Fibroblast of skin of right biceps (primary cell): ENCODE data around the gene ZBTB12.
"Not testable (repeated sequence)": the region's sequence is repeated elsewhere in the genome, so short reads cannot be mapped to it uniquely, and the experiment has no call there.

Source experiments
- DNase-seq: peaks from one replicate; pipeline ENCODE4 v3.0.0-alpha.2; 2013

The ZBTB12 gene

DNA sequence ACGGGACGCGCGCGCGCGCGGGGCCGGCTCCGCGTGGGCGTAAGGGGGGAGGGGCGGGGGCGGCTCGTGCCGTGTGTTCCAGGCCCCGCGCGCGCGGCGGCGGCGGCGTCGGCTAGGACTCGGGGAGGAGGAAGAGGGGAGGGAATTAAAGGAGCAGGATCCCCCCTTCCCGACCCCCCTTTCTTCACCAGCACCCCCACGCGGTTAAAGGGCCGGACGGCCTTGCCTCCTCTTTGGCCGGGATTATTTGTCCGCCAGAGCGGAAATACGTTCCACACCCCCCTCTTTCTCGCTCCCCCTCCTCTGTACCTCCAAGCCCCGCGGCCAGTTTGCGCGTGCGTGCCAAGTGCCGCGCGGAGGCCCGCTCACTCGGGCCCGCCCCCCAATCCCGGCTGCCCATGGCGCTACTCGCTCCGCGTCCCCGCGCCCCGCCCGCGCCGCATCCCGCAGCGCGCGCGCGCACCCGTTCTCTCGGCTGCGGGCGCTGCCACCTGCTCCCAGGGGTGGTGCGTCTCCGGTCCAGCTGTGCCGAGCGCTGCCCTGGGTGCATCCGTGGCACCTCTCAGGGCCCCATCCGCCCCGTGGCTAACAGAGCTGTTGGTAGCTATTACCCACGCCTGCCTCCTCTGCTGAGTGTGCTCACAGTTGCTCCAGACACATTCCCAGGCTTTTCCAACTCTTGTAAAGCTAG, at the start of gene ZBTB12:
Gene ZBTB12, minus strand, starts transcription at position 134 of the 691 bp plus-strand sequence. CDS start 781 bp downstream, outside the sequence.
- DNase-seq = peak; percentile 96

GRCh38 chr6:31949926-31950548, 48.2 kb upstream of the ZBTB12 start:
- no peak for DNase-seq

- peak; percentile 18 for DNase-seq
These were observed 47.0 kb upstream of the ZBTB12 start for GRCh38 chr6:31948753-31949413.

GRCh38 chr6:31948306-31948705, 46.4 kb upstream of the ZBTB12 start:
- no peak for DNase-seq

DNA sequence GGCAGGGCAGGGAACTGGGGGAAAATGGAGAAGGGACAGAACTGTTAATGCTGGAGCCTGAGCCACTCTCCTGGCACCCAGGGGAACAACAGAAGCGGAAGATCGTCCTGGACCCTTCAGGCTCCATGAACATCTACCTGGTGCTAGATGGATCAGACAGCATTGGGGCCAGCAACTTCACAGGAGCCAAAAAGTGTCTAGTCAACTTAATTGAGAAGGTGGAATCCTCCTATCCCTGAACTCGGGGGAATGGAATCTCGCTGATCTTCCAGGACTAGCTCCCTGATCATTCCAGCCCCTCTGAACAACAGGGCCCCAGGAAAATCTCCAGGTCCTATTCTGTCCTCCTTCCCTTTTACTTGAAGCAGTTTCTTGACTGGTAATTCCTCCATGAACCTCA, 46.0 kb upstream of the ZBTB12 start:
- DNase-seq = no peak

DNA sequence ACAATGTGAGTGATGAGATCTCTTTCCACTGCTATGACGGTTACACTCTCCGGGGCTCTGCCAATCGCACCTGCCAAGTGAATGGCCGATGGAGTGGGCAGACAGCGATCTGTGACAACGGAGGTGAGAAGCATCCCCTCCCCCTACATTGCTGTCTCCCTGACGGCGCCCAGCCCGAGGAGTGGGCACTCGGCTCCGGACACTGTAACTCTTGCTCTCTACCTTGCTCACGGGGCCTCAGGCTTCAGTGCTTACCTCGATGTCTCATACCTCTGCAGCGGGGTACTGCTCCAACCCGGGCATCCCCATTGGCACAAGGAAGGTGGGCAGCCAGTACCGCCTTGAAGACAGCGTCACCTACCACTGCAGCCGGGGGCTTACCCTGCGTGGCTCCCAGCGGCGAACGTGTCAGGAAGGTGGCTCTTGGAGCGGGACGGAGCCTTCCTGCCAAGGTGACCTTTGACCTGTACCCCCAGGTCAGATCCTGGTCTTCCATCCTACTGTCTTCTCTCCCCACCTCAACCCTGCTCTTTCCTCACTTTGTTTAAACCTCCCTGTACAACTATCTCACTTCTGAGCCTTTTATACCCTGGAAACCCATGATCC, 45.3 kb upstream of the ZBTB12 start:
- DNase-seq = no peak

DNA sequence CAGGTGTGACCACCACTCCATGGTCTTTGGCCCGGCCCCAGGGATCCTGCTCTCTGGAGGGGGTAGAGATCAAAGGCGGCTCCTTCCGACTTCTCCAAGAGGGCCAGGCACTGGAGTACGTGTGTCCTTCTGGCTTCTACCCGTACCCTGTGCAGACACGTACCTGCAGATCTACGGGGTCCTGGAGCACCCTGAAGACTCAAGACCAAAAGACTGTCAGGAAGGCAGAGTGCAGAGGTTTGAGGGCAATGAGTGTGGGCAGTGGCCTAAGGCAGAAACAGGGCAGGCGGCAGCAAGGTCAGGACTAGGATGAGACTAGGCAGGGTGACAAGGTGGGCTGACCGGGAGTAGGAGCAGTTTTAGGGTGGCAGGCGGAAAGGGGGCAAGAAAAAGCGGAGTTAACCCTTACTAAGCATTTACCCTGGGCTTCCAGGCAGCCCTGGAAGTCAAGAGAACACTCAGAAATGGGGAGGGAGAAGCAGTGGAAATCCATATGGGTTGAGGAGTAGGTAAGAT, 44.5 kb upstream of the ZBTB12 start:
- DNase-seq = no peak

- peak; percentile 80 for DNase-seq
These were observed 43.9 kb upstream of the ZBTB12 start, which contains the start of gene CFB for GRCh38 chr6:31945507-31946369. Gene CFB, plus strand, starts transcription at chr6:31946095. Its CDS starts 127 bp downstream, at chr6:31946222.

DNA sequence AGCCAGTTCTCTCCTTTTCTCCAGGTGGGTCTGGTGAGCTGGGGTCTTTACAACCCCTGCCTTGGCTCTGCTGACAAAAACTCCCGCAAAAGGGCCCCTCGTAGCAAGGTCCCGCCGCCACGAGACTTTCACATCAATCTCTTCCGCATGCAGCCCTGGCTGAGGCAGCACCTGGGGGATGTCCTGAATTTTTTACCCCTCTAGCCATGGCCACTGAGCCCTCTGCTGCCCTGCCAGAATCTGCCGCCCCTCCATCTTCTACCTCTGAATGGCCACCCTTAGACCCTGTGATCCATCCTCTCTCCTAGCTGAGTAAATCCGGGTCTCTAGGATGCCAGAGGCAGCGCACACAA, 43.2 kb upstream of the ZBTB12 start:
- no peak for DNase-seq

DNA sequence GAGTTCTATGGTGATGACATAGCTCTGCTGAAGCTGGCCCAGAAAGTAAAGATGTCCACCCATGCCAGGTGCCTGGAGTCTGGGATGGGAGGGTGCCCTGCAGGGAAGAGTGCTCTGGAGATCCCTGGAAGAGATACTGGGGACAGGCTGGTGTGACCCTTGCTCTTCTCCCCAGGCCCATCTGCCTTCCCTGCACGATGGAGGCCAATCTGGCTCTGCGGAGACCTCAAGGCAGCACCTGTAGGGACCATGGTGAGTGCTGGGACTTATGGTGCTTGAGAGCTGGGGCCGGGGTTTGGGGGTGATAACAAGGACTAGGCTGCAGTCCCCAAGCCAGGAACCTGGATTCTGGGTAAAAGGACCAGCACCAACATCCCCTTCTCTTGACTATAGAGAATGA, 41.9 kb upstream of the ZBTB12 start:
- DNase-seq = no peak

GRCh38 chr6:31940256-31940664, 38.4 kb upstream of the ZBTB12 start:
- DNase-seq = peak; percentile 28

GRCh38 chr6:31935823-31936222, 33.9 kb upstream of the ZBTB12 start:
- DNase-seq = no peak

- DNase-seq = no peak
These were observed 33.1 kb upstream of the ZBTB12 start for GRCh38 chr6:31935021-31935420.

GRCh38 chr6:31933537-31933936, 31.7 kb upstream of the ZBTB12 start:
- no peak for DNase-seq

DNA sequence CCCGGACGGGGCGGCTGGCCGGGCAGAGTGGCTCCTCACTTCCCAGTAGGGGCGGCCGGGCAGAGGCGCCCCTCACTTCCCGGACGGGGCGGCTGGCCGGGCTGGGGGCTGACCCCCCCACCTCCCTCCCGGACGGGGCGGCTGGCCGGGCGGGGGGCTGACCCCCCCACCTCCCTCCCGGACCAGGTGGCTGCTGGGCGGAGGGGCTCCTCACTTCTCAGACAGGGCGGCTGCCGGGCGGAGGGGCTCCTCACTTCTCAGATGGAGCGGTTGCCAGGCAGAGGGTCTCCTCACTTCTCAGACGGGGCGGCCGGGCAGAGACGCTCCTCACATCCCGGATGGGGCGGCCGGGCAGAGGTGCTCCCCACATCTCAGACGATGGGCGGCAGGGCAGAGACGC, 30.3 kb upstream of the ZBTB12 start:
- DNase-seq = not testable (repeated sequence)

- DNase-seq = no peak
These were observed 29.1 kb upstream of the ZBTB12 start for GRCh38 chr6:31930962-31931361.

DNA sequence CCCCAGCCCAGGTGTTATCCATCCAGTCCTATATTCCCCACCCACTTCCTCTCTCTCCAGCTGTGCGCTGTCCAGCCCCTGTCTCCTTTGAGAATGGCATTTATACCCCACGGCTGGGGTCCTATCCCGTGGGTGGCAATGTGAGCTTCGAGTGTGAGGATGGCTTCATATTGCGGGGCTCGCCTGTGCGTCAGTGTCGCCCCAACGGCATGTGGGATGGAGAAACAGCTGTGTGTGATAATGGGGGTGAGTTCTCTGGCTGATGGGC, 26.7 kb upstream of the ZBTB12 start:
- no peak for DNase-seq

DNA sequence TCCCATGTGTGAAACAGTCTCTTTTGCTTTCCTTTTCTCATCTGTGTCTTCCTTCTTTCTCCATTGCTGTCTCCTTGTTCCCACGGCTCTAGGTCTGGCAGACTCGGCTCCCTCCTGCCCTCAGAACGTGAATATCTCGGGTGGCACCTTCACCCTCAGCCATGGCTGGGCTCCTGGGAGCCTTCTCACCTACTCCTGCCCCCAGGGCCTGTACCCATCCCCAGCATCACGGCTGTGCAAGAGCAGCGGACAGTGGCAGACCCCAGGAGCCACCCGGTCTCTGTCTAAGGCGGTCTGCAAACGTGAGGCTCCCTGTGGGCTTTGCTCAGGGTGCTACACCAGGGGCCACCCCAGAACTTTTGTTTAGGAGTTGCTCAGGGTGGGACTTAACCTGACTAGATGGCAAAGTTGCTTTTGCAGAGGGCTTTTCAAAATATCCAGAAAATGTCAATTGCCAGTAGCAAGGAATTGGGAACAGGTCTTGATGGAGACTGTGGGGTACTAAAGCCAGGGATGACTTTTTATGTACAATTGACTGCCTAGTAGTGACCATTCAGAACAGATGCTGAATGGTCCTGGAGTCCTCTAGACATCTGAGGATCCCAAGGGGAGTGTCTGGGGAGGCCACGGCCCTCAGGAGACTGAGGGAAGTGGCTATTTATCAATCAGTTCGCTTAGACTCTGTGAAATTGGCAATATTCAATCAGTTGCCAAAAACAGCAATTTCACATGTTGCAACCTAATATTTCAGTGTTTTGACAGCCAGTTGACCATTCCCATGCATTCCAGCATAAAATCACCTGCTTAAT, 26.2 kb upstream of the ZBTB12 start:
- no peak for DNase-seq

DNA sequence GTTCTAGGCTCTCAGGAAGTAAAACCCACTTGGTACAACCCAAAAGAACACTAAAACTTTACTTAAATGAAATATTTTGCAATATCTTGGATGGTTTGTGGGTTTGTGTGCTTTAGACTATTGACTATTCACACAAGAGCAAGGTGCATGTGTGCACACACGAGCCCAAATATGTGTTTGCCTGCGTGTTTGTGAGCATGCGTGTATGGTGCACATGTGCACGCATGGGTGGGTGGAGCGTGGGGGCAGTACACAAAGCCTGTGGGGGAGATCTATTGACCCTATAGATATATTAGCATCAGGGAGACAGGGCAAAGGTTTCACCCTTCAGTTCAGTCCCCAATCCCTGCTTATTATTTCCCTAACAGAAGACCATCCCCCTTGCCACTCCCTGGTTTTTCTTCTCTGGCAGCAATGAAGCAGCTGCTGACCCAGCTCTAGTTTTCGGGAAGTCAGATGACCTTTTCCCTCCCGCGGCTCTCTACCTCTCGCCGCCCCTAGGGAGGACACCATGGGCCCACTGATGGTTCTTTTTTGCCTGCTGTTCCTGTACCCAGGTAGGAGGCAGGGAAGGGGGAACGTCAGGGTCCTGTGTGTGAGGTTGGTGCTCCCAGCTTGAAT, 25.5 kb upstream of the ZBTB12 start, which contains the start of gene C2:
Gene C2, plus strand, starts transcription at position 476 of the 621 bp plus-strand sequence. Its CDS starts 36 bp downstream, at position 512.
- no peak for DNase-seq

DNA sequence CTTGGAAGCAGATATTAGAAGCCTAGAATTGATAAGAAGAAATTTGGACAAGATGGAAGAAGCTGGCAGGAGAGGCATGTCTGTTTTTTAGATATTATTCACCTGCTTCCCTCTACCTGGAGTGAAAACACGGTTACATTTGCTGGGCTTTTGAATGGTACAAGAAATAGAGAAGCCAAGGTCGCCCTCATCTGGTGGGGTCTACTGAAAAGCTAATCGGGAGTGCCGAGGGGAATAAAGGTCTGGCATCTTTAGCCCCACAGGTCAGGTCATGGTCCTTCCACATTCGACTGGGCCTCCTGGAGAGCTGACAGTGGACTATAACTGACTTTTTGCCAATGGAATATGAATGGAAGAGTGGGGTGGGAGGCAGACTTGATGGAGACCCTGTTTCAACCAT, 21.1 kb upstream of the ZBTB12 start:
- no peak for DNase-seq

DNA sequence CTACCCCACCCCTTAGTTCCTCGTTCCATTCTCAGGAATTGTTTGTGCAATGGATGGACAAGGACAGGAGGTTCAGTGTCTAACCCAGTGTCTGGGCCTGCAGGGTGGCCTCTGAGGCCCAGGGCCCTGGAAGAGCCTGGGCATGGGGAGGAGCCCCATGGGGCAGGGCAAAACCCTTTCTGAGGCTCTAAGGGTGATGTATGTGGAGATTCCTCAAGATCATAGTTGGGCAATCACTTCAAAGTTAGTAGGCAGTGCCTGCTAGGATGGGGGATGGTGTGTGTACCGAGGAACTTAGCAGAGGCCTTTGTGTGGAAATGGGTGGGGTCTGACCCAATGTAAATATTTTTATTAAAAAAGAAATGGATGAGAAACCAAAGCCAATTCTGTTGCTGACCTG, 18.9 kb upstream of the ZBTB12 start:
- no peak for DNase-seq
